Lower leg skin (tissue), 4 donors: Measurements from ENCODE around the gene CCDC57. TPM values are rescaled to one million over a fixed set of nuclear protein-coding genes. Genes with fewer than 3 reads are reported as not detected.

Source experiments
- DNase-seq, 2 donors: peaks; one replicate each; pipeline ENCODE4 v3.0.0-alpha.2; 2019; ENCODE audit warnings: low spot score in 2 of 2
- H3K4me3 ChIP-seq: fragments of 200-600 bp; sonication (generic); 2 replicates; pipeline ENCODE4 v1.5.1; 2017; ENCODE audit warnings: mild to moderate bottlenecking, low read depth; ENCODE audit not compliant: poor library complexity, severe bottlenecking
- POLR2A ChIP-seq, 2 donors: fragments of 450-650 bp; IDR thresholded peaks; one replicate each; pipeline ENCODE4 v1.6.1; 2016 to 2017; ENCODE audit warnings: antibody characterized with exemption in 2 of 2, mild to moderate bottlenecking in 1 of 2, moderate library complexity in 1 of 2
- WGBS, 2 donors: methylation state at CpG; one replicate each; pipeline ENCODE4 v1.1.5; 2018; 5-methylcytosine and 5-hydroxymethylcytosine counted together
- intact Hi-C: fragments of 100-400 bp; cut with DNase I; formaldehyde crosslinking; loops from one replicate; pipeline ENCODE4 v1.15.0; 2023; ENCODE audit warnings: low total_unique reads
- total RNA-seq, 4 donors: library from RNA; depleted of rRNA; stranded (reverse); fragments of >200 nt; gene quantifications; one replicate each; pipeline ENCODE4 v1.1.0, GENCODE V29; 2016
- TF ChIP-seq, protein P1 (sequence below), 3 donors: fragments of 450-650 bp; IDR thresholded peaks; one replicate each; pipeline ENCODE4 v1.5.1; 2016; ENCODE audit warnings: antibody characterized with exemption in 3 of 3, mild to moderate bottlenecking in 3 of 3, moderate library complexity in 2 of 3

Gene CCDC57
- total RNA-seq, 4 donors from 2014 or later, result 16.0 to 33.5 (median 31.5) TPM

- WGBS, 2 donors, result 94% methylated on average over 46 of the region's 48 CpGs
- intact Hi-C loops, result no loop called here
- H3K4me3 ChIP-seq, result no peak overlapping the region
- TF ChIP-seq POLR2A (IDR thresholded peaks at IDR 0.05), result no peak
- TF ChIP-seq, protein P1, sequence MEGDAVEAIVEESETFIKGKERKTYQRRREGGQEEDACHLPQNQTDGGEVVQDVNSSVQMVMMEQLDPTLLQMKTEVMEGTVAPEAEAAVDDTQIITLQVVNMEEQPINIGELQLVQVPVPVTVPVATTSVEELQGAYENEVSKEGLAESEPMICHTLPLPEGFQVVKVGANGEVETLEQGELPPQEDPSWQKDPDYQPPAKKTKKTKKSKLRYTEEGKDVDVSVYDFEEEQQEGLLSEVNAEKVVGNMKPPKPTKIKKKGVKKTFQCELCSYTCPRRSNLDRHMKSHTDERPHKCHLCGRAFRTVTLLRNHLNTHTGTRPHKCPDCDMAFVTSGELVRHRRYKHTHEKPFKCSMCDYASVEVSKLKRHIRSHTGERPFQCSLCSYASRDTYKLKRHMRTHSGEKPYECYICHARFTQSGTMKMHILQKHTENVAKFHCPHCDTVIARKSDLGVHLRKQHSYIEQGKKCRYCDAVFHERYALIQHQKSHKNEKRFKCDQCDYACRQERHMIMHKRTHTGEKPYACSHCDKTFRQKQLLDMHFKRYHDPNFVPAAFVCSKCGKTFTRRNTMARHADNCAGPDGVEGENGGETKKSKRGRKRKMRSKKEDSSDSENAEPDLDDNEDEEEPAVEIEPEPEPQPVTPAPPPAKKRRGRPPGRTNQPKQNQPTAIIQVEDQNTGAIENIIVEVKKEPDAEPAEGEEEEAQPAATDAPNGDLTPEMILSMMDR (IDR thresholded peaks at IDR 0.05), result no peak
- no peak for DNase-seq
Observed at GRCh38 chr17:82087961-82088837, 124.4 kb downstream of the CCDC57 start.

DNA sequence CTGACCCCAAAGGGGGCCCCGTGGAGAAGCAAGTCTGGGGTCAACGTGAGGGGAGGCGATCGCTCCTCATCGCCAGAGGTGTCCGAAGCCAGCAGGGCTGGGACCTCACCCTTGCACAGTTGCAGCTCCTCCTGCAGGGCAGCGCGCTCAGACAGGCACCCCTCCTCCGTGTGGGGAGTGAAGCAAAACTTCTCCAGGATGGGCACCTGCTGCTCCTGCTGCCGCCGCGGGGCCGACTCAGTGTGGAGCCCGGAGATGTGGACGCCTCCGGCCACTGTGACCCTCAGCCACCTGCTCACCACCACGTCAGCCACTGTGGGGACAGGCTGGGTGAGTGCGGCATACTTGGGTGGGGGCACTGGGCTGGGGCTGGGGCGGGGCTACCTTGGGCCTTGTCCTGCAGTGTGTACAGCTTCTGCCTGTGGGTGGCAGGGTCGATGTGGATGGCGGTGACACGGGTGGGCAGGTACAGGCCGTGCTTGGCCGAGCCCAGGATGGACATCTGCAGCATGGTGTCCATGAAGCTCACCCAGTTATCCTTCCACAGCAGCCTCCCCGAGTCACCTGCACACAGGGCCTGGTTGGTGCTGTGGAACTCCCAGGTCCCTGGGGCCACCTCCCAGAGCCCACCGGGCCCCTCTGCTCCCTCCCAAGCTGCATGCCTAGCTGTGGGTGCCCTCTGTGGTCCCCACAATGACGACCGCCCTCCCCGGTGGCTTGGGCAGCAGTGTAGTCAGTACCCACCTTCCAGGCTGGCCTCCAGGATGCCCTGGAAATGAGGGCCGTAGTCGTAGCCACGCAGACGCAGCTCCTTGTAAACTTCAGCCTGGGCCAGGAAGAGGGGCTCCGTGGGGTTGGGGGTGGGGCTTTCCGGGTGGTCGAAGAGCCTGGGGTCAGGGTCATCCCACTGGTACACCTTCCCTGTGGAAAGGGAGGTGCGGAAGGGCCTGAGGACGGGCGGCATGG, 125.4 kb downstream of the CCDC57 start:
- TF ChIP-seq POLR2A (IDR thresholded peaks at IDR 0.05), result no peak
- TF ChIP-seq, protein P1 (IDR thresholded peaks at IDR 0.05), result no peak
- DNase-seq, result no peak

GRCh38 chr17:82085931-82086764, 126.5 kb downstream of the CCDC57 start:
- intact Hi-C loops, result no loop called here
- WGBS, 2 donors, result 95 to 97% methylated on average over 16 to 17 of the region's 25 CpGs
- TF ChIP-seq POLR2A (IDR thresholded peaks at IDR 0.05), result no peak
- TF ChIP-seq, protein P1 (IDR thresholded peaks at IDR 0.05), result no peak
- no peak overlapping the region for H3K4me3 ChIP-seq
- DNase-seq, result no peak

More for the DNA sequence above, 125.4 kb downstream of the CCDC57 start:
- 89 to 91% methylated on average over 23 to 39 of the region's 39 CpGs for WGBS, 2 donors
- intact Hi-C loops, result no loop called here
- no peak overlapping the region for H3K4me3 ChIP-seq

GRCh38 chr17:82085031-82085861, 127.4 kb downstream of the CCDC57 start:
- WGBS, 2 donors, result 90 to 94% methylated on average over 31 to 44 of the region's 49 CpGs
- intact Hi-C loops, result no loop called here
- no peak for TF ChIP-seq POLR2A (IDR thresholded peaks at IDR 0.05)
- TF ChIP-seq, protein P1 (IDR thresholded peaks at IDR 0.05), result no peak
- DNase-seq, result no peak
- no peak overlapping the region for H3K4me3 ChIP-seq
